Neural cell (in vitro differentiated cells): Measurements from ENCODE around the gene RFX4. TPM values are rescaled to one million over a fixed set of nuclear protein-coding genes. Genes with fewer than 3 reads are reported as not detected.
"Not testable (repeated sequence)": the region's sequence is repeated elsewhere in the genome, so short reads cannot be mapped to it uniquely, and the experiment has no call there.

Source experiments
- H2AFZ ChIP-seq: fragments of 200-600, 300-800 bp; sonication (generic), shearing (Covaris generic); 2 replicates; pipeline ENCODE4 v1.6.0; 2014; ENCODE audit warnings: low read depth, mild to moderate bottlenecking, antibody characterized with exemption, low read length, moderate library complexity
- H3F3A ChIP-seq: fragments of 200-600 bp; shearing (Covaris generic); 2 replicates; pipeline ENCODE4 v1.6.1; 2016; ENCODE audit warnings: mild to moderate bottlenecking, moderate library complexity, mixed read lengths, antibody characterized with exemption, low read length; ENCODE audit not compliant: insufficient read depth, poor library complexity, severe bottlenecking
- H3K27ac ChIP-seq: fragments of 200-600, 300-800 bp; sonication (generic), shearing (Covaris generic); 2 replicates; pipeline ENCODE4 v1.5.1; 2014; ENCODE audit warnings: mild to moderate bottlenecking, low read length, moderate library complexity
- H3K27me3 ChIP-seq: fragments of 300-800, 200-600 bp; sonication (generic), shearing (Covaris generic); 2 replicates; pipeline ENCODE4 v1.6.0; 2014; ENCODE audit warnings: mild to moderate bottlenecking, low read depth, low read length, moderate library complexity; ENCODE audit not compliant: insufficient read depth
- H3K36me3 ChIP-seq: fragments of 300-800, 200-600 bp; sonication (generic), shearing (Covaris generic); 2 replicates; pipeline ENCODE4 v1.5.1; 2014; ENCODE audit warnings: mild to moderate bottlenecking, antibody characterized with exemption, low read length, moderate library complexity; ENCODE audit not compliant: insufficient read depth
- H3K4me2 ChIP-seq: fragments of 300-800, 200-600 bp; sonication (generic), shearing (Covaris generic); 2 replicates; pipeline ENCODE4 v1.6.0; 2014; ENCODE audit warnings: mild to moderate bottlenecking, low read length
- H3K4me3 ChIP-seq: fragments of 300-800, 200-600 bp; sonication (generic), shearing (Covaris generic); 2 replicates; pipeline ENCODE4 v1.5.1; 2014; ENCODE audit warnings: mild to moderate bottlenecking, low read length, moderate library complexity
- H3K79me2 ChIP-seq: fragments of 200-600 bp; shearing (Covaris generic); replicated peaks from 2 replicates; pipeline ENCODE4 v1.6.0; 2014; ENCODE audit warnings: mild to moderate bottlenecking, low read length, moderate library complexity; ENCODE audit not compliant: insufficient read depth
- H3K9ac ChIP-seq: fragments of 300-800, 200-600 bp; sonication (generic), shearing (Covaris generic); 2 replicates; pipeline ENCODE4 v1.6.1; 2016; ENCODE audit warnings: mild to moderate bottlenecking, low read length, mixed read lengths
- H3K9me2 ChIP-seq: fragments of 200-600 bp; shearing (Covaris generic); 2 replicates; pipeline ENCODE4 v1.6.1; 2016; ENCODE audit warnings: mild to moderate bottlenecking, low read length, mixed read lengths; ENCODE audit not compliant: insufficient read depth
- H3K9me3 ChIP-seq: fragments of 200-600, 300-800 bp; sonication (generic), shearing (Covaris generic); 2 replicates; pipeline ENCODE4 v1.6.1; 2016; ENCODE audit warnings: mild to moderate bottlenecking, mixed run types, low read length, moderate library complexity, mixed read lengths
- H4K20me1 ChIP-seq: fragments of 200-600 bp; shearing (Covaris generic); 2 replicates; pipeline ENCODE4 v1.6.1; 2016; ENCODE audit warnings: mild to moderate bottlenecking, mixed run types; ENCODE audit not compliant: insufficient read depth
- EZH2 ChIP-seq: fragments of 200-600, 300-800 bp; shearing (Covaris generic), sonication (generic); IDR thresholded peaks from 2 replicates; pipeline ENCODE4 v1.6.1; 2014; ENCODE audit warnings: antibody characterized with exemption, low read length, borderline replicate concordance, mild to moderate bottlenecking; ENCODE audit not compliant: insufficient read depth, poor library complexity, severe bottlenecking
- MXI1 ChIP-seq: fragments of 450-650 bp; conservative IDR thresholded peaks from 2 replicates; pipeline ENCODE4 v1.6.1; 2014; ENCODE audit warnings: antibody characterized with exemption, mild to moderate bottlenecking; ENCODE audit not compliant: poor library complexity, severe bottlenecking
- POLR2AphosphoS5 ChIP-seq: IDR thresholded peaks from 2 replicates; pipeline ENCODE4 v1.6.1; 2012
- RAD21 ChIP-seq: fragments of 450-650 bp; conservative IDR thresholded peaks from 2 replicates; pipeline ENCODE4 v1.6.1; 2014; ENCODE audit warnings: antibody characterized with exemption, mild to moderate bottlenecking, moderate library complexity
- SMC3 ChIP-seq: fragments of 450-650 bp; conservative IDR thresholded peaks from 2 replicates; pipeline ENCODE4 v1.6.1; 2014; ENCODE audit warnings: antibody characterized with exemption, mild to moderate bottlenecking, moderate library complexity; ENCODE audit not compliant: poor library complexity
- TAF1 ChIP-seq: IDR thresholded peaks from 2 replicates; pipeline ENCODE4 v1.6.1; 2012; ENCODE audit warnings: low read depth
- polyA plus RNA-seq: library from polyadenylated mRNA; depleted of rRNA; stranded (reverse); fragments of >200 nt; gene quantifications from 2 replicates; pipeline ENCODE4 v1.2.3, GENCODE V29; 2014
- TF ChIP-seq, protein P1 (sequence below): fragments of 450-650 bp; IDR thresholded peaks from 2 replicates; pipeline ENCODE4 v1.5.1; 2014; ENCODE audit warnings: antibody characterized with exemption, mild to moderate bottlenecking, moderate library complexity; ENCODE audit not compliant: poor library complexity, severe bottlenecking
- TF ChIP-seq, protein P2 (sequence below): IDR thresholded peaks from 2 replicates; pipeline ENCODE4 v1.6.1; 2012; ENCODE audit warnings: borderline replicate concordance

Gene RFX4
- polyA plus RNA-seq, 1 donor from 2014 or later = 0.22 TPM

DNA sequence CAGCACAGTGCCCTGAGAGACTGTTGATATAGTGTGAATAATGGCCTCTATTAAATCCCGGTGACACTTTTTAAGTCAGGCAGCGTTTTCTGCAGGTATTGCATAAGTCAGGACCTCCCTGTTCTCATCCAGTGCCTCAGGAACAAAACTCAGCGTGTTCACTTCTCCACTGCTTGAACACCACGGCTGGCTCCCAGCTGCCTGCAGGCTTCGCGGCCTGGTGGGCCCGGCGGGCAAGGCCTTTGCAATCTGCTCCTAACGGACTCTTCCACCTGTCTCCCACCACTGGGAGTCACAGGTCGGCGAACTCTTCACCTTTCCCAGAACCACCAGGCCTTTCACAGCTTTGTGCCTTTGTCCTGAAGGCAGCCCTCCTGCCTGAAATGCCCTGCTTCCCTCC is 18.7 kb downstream of the RFX4 start:
- H3K27ac ChIP-seq = no peak overlapping the region

DNA sequence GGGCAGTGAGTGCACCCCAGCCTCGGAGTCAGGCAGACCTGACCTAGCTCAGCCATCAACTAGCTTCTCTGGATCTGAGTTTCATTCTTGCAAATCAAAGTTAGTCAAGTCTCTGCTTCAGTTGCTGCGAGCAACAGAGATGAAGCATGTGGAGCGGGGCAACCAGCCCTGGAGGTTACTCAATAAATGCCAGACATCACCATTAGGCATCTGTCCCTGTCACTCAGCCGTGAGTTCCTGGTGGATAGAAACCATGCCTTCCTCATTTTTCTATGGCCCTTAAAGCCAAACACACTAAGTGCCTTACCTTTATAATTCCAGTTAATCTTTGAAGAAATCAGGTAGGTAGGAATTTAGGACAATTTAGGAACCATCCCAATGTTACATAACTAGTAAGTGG is 19.3 kb downstream of the RFX4 start:
- Histone ChIP-seq H3K27ac (no peak overlapping the region), H4K20me1 (no peaks in the 10 kb centered on the region)
- TF ChIP-seq RAD21 (no peak), TAF1 (no peak), MXI1 (no peak), POLR2AphosphoS5 (no peak)
- TF ChIP-seq, protein P1, sequence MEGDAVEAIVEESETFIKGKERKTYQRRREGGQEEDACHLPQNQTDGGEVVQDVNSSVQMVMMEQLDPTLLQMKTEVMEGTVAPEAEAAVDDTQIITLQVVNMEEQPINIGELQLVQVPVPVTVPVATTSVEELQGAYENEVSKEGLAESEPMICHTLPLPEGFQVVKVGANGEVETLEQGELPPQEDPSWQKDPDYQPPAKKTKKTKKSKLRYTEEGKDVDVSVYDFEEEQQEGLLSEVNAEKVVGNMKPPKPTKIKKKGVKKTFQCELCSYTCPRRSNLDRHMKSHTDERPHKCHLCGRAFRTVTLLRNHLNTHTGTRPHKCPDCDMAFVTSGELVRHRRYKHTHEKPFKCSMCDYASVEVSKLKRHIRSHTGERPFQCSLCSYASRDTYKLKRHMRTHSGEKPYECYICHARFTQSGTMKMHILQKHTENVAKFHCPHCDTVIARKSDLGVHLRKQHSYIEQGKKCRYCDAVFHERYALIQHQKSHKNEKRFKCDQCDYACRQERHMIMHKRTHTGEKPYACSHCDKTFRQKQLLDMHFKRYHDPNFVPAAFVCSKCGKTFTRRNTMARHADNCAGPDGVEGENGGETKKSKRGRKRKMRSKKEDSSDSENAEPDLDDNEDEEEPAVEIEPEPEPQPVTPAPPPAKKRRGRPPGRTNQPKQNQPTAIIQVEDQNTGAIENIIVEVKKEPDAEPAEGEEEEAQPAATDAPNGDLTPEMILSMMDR = no peak

More for the DNA sequence above, 18.7 kb downstream of the RFX4 start:
- Histone ChIP-seq H3K4me3 (no peak overlapping the region), H4K20me1 (no peaks in the 10 kb centered on the region), H3K9me3 (no peaks in the 10 kb centered on the region), H3K36me3 (no peaks in the 10 kb centered on the region), H3K4me2 (no peak overlapping the region), H3K9ac (no peak overlapping the region), H3K9me2 (no peaks in the 10 kb centered on the region), H3F3A (no peaks in the 10 kb centered on the region), H3K27me3 (no peaks in the 10 kb centered on the region), H2AFZ (no peak overlapping the region), H3K79me2 (no peaks in the 10 kb centered on the region)
- TF ChIP-seq EZH2 (no peak), SMC3 (no peak), TAF1 (no peak), MXI1 (no peak), POLR2AphosphoS5 (no peak)

DNA sequence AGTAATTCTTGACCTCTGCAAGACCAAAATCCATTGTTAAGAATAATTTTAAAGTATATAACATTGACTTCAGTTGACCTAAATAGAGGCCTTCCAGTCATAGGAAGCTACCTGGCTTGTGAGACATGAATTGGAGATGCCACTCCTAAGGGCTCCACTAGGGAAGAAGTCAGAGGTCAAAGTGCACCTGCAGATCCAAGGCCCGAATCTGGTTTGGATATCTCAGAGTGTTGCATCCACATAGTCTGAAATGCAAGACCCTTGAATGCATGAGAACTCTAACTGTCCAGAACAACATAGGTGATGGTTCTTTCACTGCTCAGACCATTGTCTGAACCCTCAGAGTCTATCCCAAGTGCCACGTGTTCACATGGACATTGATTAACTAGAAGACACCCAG is 22.4 kb downstream of the RFX4 start:
- Histone ChIP-seq H3F3A (no peaks in the 10 kb centered on the region), H3K79me2 (no peaks in the 10 kb centered on the region), H3K9me3 (peaks cover under 1% of the 10 kb centered on the region), H3K27me3 (no peaks in the 10 kb centered on the region), H3K9ac (no peak overlapping the region), H4K20me1 (no peaks in the 10 kb centered on the region), H2AFZ (no peak overlapping the region), H3K4me2 (no peak overlapping the region), H3K27ac (no peak overlapping the region), H3K4me3 (no peak overlapping the region), H3K36me3 (no peaks in the 10 kb centered on the region), H3K9me2 (no peaks in the 10 kb centered on the region)
- no peak for TF ChIP-seq EZH2
- TF ChIP-seq TAF1 = no peak
- no peak for TF ChIP-seq SMC3
- no peak for TF ChIP-seq POLR2AphosphoS5
- no peak for TF ChIP-seq MXI1
- TF ChIP-seq, protein P2, sequence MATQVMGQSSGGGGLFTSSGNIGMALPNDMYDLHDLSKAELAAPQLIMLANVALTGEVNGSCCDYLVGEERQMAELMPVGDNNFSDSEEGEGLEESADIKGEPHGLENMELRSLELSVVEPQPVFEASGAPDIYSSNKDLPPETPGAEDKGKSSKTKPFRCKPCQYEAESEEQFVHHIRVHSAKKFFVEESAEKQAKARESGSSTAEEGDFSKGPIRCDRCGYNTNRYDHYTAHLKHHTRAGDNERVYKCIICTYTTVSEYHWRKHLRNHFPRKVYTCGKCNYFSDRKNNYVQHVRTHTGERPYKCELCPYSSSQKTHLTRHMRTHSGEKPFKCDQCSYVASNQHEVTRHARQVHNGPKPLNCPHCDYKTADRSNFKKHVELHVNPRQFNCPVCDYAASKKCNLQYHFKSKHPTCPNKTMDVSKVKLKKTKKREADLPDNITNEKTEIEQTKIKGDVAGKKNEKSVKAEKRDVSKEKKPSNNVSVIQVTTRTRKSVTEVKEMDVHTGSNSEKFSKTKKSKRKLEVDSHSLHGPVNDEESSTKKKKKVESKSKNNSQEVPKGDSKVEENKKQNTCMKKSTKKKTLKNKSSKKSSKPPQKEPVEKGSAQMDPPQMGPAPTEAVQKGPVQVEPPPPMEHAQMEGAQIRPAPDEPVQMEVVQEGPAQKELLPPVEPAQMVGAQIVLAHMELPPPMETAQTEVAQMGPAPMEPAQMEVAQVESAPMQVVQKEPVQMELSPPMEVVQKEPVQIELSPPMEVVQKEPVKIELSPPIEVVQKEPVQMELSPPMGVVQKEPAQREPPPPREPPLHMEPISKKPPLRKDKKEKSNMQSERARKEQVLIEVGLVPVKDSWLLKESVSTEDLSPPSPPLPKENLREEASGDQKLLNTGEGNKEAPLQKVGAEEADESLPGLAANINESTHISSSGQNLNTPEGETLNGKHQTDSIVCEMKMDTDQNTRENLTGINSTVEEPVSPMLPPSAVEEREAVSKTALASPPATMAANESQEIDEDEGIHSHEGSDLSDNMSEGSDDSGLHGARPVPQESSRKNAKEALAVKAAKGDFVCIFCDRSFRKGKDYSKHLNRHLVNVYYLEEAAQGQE = no peak
- TF ChIP-seq, protein P1 = no peak

More for the DNA sequence above, 19.3 kb downstream of the RFX4 start:
- Histone ChIP-seq H3K9me3 (no peaks in the 10 kb centered on the region), H2AFZ (no peak overlapping the region), H3F3A (no peaks in the 10 kb centered on the region), H3K27me3 (no peaks in the 10 kb centered on the region), H3K4me3 (no peak overlapping the region), H3K9ac (no peak overlapping the region), H3K79me2 (no peaks in the 10 kb centered on the region), H3K36me3 (no peaks in the 10 kb centered on the region), H3K4me2 (no peak overlapping the region), H3K9me2 (no peaks in the 10 kb centered on the region)

DNA sequence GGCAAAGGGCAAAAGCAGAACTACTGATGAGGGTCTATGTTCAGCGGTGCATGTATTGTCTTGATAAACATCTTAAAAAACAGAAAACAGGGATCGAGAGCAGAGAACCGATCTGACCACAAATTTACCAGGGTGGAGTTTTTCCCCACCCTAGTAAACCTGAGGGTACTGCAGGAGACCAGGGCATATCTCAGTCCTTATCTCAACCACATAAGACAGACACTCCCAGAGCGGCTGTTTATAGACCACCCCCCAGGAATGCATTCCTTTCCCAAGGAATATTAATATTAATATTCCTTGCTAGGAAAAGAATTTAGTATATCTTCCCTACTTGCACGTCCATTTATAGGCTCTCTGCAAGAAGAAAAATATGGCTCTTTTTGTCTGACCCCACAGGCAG is 37.8 kb downstream of the RFX4 start:
- not testable (repeated sequence) for H3K27ac ChIP-seq, H3K9me3 ChIP-seq, H2AFZ ChIP-seq

More for the DNA sequence above, 37.8 kb downstream of the RFX4 start:
- not testable (repeated sequence) for H3K4me3 ChIP-seq, H3K4me2 ChIP-seq, H3K79me2 ChIP-seq, H4K20me1 ChIP-seq, H3F3A ChIP-seq, H3K36me3 ChIP-seq, H3K9me2 ChIP-seq, H3K9ac ChIP-seq, H3K27me3 ChIP-seq
